K562 (cell line): Measurements from ENCODE around the gene CD164L2. TPM values are rescaled to one million over a fixed set of nuclear protein-coding genes. Genes with fewer than 3 reads are reported as not detected.

Experiments
- CEBPZ ChIP-seq: fragments of 150-350 bp; IDR thresholded peaks from 2 replicates; pipeline ENCODE4 v1.6.1; 2014; ENCODE audit warnings: low read depth, mild to moderate bottlenecking, low read length, borderline replicate concordance
- CTCFL ChIP-seq: IDR thresholded peaks from 2 replicates; pipeline ENCODE4 v1.6.1; 2011; ENCODE audit warnings: borderline replicate concordance, low read depth, mild to moderate bottlenecking, moderate library complexity, low read length; ENCODE audit not compliant: insufficient read depth, poor library complexity, severe bottlenecking
- DNMT1 ChIP-seq: fragments of 450-650 bp; IDR thresholded peaks from 2 replicates; pipeline ENCODE4 v1.6.1; 2016; ENCODE audit warnings: antibody characterized with exemption, mild to moderate bottlenecking
- ELF2 ChIP-seq: fragments of 250-450 bp; sonication (Bioruptor Pico); IDR thresholded peaks from 2 replicates; pipeline ENCODE4 v1.5.0; 2021; ENCODE audit warnings: mild to moderate bottlenecking
- ESRRB ChIP-seq: fragments of 250-450 bp; sonication (Bioruptor Pico); IDR thresholded peaks from 2 replicates; pipeline ENCODE4 v1.5.0; 2020; ENCODE audit warnings: mild to moderate bottlenecking, moderate library complexity, borderline replicate concordance
- HDAC2 ChIP-seq: fragments of 450-650 bp; IDR thresholded peaks from 2 replicates; pipeline ENCODE4 v1.6.1; 2016; ENCODE audit warnings: mild to moderate bottlenecking
- KLF1 ChIP-seq: fragments of 450-650 bp; IDR thresholded peaks from 2 replicates; pipeline ENCODE4 v1.6.1; 2016; ENCODE audit warnings: missing genetic modification characterization, missing compliant biosample characterization
- NUFIP1 ChIP-seq: fragments of 450-650 bp; IDR thresholded peaks from 2 replicates; pipeline ENCODE4 v1.6.1; 2018; ENCODE audit not compliant: partially characterized antibody
- RCOR1 ChIP-seq, 2 experiments: IDR thresholded peaks; 2 replicates each; pipeline ENCODE4 v1.6.1; 2012; ENCODE audit warnings: low read depth in 2 of 2, low read length in 2 of 2, borderline replicate concordance in 1 of 2, improper control_type of control experiment in 1 of 2
- SIN3B ChIP-seq: fragments of 450-650 bp; IDR thresholded peaks from 2 replicates; pipeline ENCODE4 v1.6.1; 2017; ENCODE audit warnings: low read depth, mild to moderate bottlenecking, moderate library complexity
- SMARCA5 ChIP-seq: fragments of 450-650 bp; IDR thresholded peaks from 2 replicates; pipeline ENCODE4 v1.6.1; 2016
- ZBTB17 ChIP-seq: fragments of 450-650 bp; formaldehyde crosslinking; IDR thresholded peaks from 2 replicates; pipeline ENCODE4 v1.4.0; 2020; ENCODE audit warnings: mild to moderate bottlenecking
- ZBTB2 ChIP-seq: fragments of 450-650 bp; IDR thresholded peaks from 2 replicates; pipeline ENCODE4 v1.6.1; 2016; ENCODE audit warnings: antibody characterized with exemption
- ZKSCAN1 ChIP-seq: fragments of 150-350 bp; IDR thresholded peaks from 2 replicates; pipeline ENCODE4 v1.6.1; 2016; ENCODE audit warnings: low read depth, low read length
- ZNF197 ChIP-seq: fragments of 200-800 bp; sonication (Bioruptor generic); IDR thresholded peaks from 2 replicates; pipeline ENCODE4 v1.6.1; 2016; ENCODE audit warnings: low read depth, missing genetic modification characterization, missing compliant biosample characterization
- ZNF431 ChIP-seq: sonication (generic); formaldehyde crosslinking; IDR thresholded peaks from 2 replicates; pipeline ENCODE4 v1.8.0; 2022; ENCODE audit warnings: mild to moderate bottlenecking, missing genetic modification reagents
- ZNF512 ChIP-seq: IDR thresholded peaks from 2 replicates; pipeline ENCODE4 v1.6.1; 2016; ENCODE audit warnings: missing genetic modification characterization, missing compliant biosample characterization
- ZNF695 ChIP-seq: fragments of 450-650 bp; formaldehyde crosslinking; IDR thresholded peaks from 2 replicates; pipeline ENCODE4 v1.4.0; 2020; ENCODE audit warnings: mild to moderate bottlenecking, moderate library complexity
- polyA plus RNA-seq, 8 experiments: library from polyadenylated mRNA; depleted of rRNA in 4 of 8; stranded (reverse) in 5 of 8; unstranded in 3 of 8; fragments of >200 nt; fragmentation: Nextera tagmentation in 2 of 8; fragmentation: Illumina TruSeq in 1 of 8; extraction: Ambion mirVana in 2 of 8; extraction: Trizol in 1 of 8; gene quantifications; 2 replicates each; pipeline versions ENCODE4 v1.2.1 to v1.2.3, GENCODE V29; 2011 to 2014; ENCODE audit warnings: inconsistent platforms in 1 of 8, missing spikeins in 1 of 8
- total RNA-seq, 7 experiments: library from RNA; depleted of rRNA in 6 of 7; stranded (reverse); fragments of >200 nt in 6 of 7; fragmentation: Illumina TruSeq in 2 of 7; extraction: Trizol in 2 of 7; gene quantifications; 2 replicates each; pipeline versions ENCODE4 v1.2.1 to v1.2.3, GENCODE V29; 2011 to 2021; ENCODE audit warnings: low replicate concordance in 1 of 7

Gene CD164L2
- total and polyA plus RNA-seq, 9 of the 15 experiments (the other 6 are each of a cell fraction or from before 2014, with no cell fraction given), result 0.08 to 0.92 (median 0.38) TPM; not detected in 1

GRCh38 chr1:27346991-27347624 is 36.0 kb downstream of the CD164L2 start (continued):
- TF ChIP-seq NUFIP1 (no peak), SMARCA5 (peak; percentile 94), ZNF695 (CRISPR knock-in tag) (no peak), ESRRB (CRISPR knock-in tag) (no peak), RCOR1 (IDR thresholded peaks at IDR 0.05; ENCODE audit: borderline replicate concordance in 1 of 2, low read depth in 2 of 2, low read length in 2 of 2) (0 out of 4 replicates have a peak, but pooled peaks of 1 of the 2 experiments have one; percentile 30), ZNF512 (tag) (no peak), CTCFL (no peak), SIN3B (no peak), KLF1 (no peak), ZNF431 (CRISPR knock-in tag) (no peak), ELF2 (CRISPR knock-in tag) (no peak), DNMT1 (no peak), HDAC2 (peak; percentile 41; the same call in 1 of the 2 replicates), ZNF197 (CRISPR knock-in tag) (no peak), ZBTB2 (no peak), ZKSCAN1 (no peak), ZBTB17 (CRISPR knock-in tag) (no peak), CEBPZ (no peak)
- TF ChIP-seq, all 486 proteins: peak for 22
